ENCODE measurements around the gene FAM228A.

Gene FAM228A

DNA sequence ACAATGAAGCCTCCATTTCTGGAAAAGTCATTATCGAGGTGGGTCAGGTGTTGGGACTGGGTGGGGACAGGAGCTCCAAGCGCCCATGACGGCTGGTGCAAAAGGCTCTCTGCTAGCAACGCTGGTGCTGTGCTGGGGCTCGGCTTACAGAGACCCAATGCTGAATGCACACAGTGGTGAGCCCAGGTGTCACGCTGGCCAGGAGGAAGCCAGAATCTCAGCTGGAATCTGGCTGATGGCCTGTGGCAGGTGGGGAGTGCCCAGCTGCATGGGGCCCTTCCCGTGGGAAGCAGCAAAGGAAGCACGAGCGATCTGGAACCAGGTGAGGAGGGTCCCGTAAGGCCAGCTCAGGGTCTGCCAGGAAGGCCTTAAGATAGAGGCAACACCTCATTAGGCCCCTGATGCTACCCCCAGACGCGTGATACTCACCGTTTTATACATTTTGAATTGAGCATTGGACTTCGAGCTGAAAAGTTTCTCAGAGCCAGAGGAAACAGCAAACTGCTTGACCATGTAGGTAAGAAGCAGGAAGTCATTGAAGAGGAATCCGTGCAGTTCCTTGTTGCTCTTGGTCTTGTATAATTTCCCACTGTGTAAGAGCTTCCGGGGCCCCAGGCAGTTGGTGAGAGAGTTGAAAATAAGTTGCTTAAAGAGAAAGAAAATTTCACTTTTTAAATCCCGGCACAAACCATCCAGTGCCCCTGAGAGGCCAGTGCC lies 34.7 kb downstream of the FAM228A start:
- no peak for DNase-seq
- no peak overlapping the region for H3K27ac ChIP-seq
- TF ChIP-seq, protein P1, sequence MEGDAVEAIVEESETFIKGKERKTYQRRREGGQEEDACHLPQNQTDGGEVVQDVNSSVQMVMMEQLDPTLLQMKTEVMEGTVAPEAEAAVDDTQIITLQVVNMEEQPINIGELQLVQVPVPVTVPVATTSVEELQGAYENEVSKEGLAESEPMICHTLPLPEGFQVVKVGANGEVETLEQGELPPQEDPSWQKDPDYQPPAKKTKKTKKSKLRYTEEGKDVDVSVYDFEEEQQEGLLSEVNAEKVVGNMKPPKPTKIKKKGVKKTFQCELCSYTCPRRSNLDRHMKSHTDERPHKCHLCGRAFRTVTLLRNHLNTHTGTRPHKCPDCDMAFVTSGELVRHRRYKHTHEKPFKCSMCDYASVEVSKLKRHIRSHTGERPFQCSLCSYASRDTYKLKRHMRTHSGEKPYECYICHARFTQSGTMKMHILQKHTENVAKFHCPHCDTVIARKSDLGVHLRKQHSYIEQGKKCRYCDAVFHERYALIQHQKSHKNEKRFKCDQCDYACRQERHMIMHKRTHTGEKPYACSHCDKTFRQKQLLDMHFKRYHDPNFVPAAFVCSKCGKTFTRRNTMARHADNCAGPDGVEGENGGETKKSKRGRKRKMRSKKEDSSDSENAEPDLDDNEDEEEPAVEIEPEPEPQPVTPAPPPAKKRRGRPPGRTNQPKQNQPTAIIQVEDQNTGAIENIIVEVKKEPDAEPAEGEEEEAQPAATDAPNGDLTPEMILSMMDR (IDR thresholded peaks at IDR 0.05; ENCODE audit: low read depth, low read length, missing control alignments): no peak
- no peak overlapping the region for H3K4me3 ChIP-seq (ENCODE audit: low read depth, low read length)
- H3K27me3 ChIP-seq (replicated peaks): no peaks in the 10 kb centered on the region
- in situ Hi-C loops (cut with HindIII; ENCODE audit: low pct_ligation_motif_present, low sequenced_read_pairs): no loop called here
- peaks cover 6% of the 10 kb centered on the region for H3K36me3 ChIP-seq (replicated peaks)

DNA sequence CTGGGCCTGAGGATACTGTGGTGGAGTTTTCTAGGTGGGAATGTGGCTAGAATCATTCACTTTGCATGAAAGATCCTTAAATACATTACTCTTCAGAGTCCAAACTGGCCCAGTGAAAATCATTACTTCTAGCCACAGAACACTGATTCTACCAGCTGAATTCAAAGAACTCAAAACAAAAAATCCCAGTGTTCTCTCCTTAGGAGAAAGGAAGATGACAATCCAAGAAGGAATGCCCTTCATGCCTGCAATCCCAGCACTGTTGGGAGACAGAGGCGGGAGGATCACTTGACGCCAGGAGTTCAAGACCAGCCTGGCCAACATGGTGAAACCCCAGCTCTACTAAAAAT lies 35.2 kb downstream of the FAM228A start:
- peaks cover 6% of the 10 kb centered on the region for H3K36me3 ChIP-seq (replicated peaks)
- in situ Hi-C loops (cut with HindIII; ENCODE audit: low pct_ligation_motif_present, low sequenced_read_pairs): no loop called here
- H3K4me3 ChIP-seq (ENCODE audit: low read depth, low read length): no peak overlapping the region
- TF ChIP-seq, protein P1 (IDR thresholded peaks at IDR 0.05; ENCODE audit: low read depth, low read length, missing control alignments): no peak
- no peak for DNase-seq
- H3K27ac ChIP-seq: no peak overlapping the region
- no peaks in the 10 kb centered on the region for H3K27me3 ChIP-seq (replicated peaks)

DNA sequence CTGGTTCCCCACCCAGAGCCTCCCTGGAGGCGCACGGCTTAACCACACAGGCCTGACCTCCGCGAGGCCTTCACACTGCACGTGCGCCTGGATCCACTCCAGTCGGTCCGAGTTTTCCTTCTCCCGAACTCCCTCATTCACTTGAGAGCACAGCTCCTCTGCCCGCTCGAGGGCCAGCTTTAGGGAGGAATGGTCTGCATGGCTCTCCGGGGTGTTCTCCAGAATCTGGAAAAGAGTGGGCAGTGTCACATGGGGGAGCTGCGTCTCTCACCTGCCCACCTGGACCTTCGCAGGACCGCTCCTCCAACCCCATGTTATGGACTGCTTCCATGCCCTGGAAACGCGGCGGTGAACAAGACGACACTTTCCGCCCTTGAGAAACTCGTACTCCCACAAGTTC lies 35.9 kb downstream of the FAM228A start:
- Histone ChIP-seq H3K27me3 (replicated peaks) (no peaks in the 10 kb centered on the region), H3K4me3 (ENCODE audit: low read depth, low read length) (no peak overlapping the region), H3K36me3 (replicated peaks) (peaks cover 6% of the 10 kb centered on the region), H3K27ac (no peak overlapping the region)
- DNase-seq: no peak
- TF ChIP-seq, protein P1 (IDR thresholded peaks at IDR 0.05; ENCODE audit: low read depth, low read length, missing control alignments): no peak
- in situ Hi-C loops (cut with HindIII; ENCODE audit: low pct_ligation_motif_present, low sequenced_read_pairs): no loop called here

DNA sequence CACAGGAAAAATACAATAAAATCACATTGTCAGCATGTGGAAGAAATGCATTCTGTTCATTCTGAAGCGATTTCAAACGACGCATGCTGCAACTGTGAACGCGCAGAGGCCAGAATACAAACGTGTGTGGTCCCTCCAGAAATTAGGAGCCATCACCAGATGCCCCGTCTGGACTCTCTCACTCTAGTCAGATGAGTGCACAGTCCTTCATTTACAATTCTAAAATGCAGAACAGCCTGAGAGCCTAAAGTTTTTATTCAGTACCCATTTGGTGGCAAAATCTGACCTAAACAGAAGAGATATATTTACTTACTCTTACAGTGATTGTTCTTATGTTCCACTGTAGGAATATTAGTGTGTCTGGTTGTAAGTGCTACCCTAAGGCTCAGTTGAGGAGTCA lies 36.6 kb downstream of the FAM228A start:
- no peak for DNase-seq
- Histone ChIP-seq H3K27ac (no peak overlapping the region), H3K4me3 (ENCODE audit: low read depth, low read length) (no peak overlapping the region), H3K36me3 (replicated peaks) (peaks cover 6% of the 10 kb centered on the region), H3K27me3 (replicated peaks) (no peaks in the 10 kb centered on the region)
- in situ Hi-C loops (cut with HindIII; ENCODE audit: low pct_ligation_motif_present, low sequenced_read_pairs): no loop called here
- TF ChIP-seq, protein P1 (IDR thresholded peaks at IDR 0.05; ENCODE audit: low read depth, low read length, missing control alignments): no peak

DNA sequence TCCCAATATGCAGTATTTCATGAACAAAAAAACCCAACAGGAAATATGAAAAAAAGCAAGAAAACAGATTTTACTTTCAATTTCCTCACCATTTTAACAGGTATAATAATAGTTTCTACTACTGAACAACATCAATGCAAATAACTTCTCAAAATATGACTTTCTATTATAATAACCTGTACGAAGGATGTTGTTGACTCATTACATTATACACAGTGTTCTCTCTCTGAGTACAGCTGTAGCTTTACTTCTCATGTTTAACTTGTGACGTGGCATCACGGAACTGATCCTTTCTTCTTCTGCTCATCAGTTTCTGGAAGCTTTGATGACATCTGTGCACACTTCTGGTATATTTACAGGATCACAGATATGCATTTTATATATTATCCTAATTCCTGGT lies 40.0 kb downstream of the FAM228A start:
- in situ Hi-C loops (cut with HindIII; ENCODE audit: low pct_ligation_motif_present, low sequenced_read_pairs): no loop called here

More for the DNA sequence above, 40.0 kb downstream of the FAM228A start:
- TF ChIP-seq, protein P1 (IDR thresholded peaks at IDR 0.05; ENCODE audit: low read depth, low read length, missing control alignments): no peak
- no peaks in the 10 kb centered on the region for H3K27me3 ChIP-seq (replicated peaks)
- DNase-seq: no peak
- H3K27ac ChIP-seq: no peak overlapping the region
- H3K36me3 ChIP-seq (replicated peaks): peaks cover 6% of the 10 kb centered on the region
- H3K4me3 ChIP-seq (ENCODE audit: low read depth, low read length): no peak overlapping the region
